Hepatocyte (in vitro differentiated cells): Measurements from ENCODE around the gene NIPA2. TPM values are rescaled to one million over a fixed set of nuclear protein-coding genes. Genes with fewer than 3 reads are reported as not detected.

Source experiments
- DNase-seq: peaks from one replicate; pipeline ENCODE4 v3.0.0-alpha.2; 2016; ENCODE audit warnings: low spot score
- H2AFZ ChIP-seq: fragments of 200-600 bp; sonication (generic); 2 replicates; pipeline ENCODE4 v1.6.0; 2016; ENCODE audit warnings: antibody characterized with exemption, mild to moderate bottlenecking
- H3K27ac ChIP-seq: fragments of 200-600 bp; sonication (generic); 2 replicates; pipeline ENCODE4 v1.5.1; 2016; ENCODE audit warnings: mild to moderate bottlenecking
- H3K27me3 ChIP-seq: fragments of 200-600 bp; sonication (generic); 2 replicates; pipeline ENCODE4 v1.6.1; 2016
- H3K36me3 ChIP-seq: fragments of 200-600 bp; sonication (generic); replicated peaks from 2 replicates; pipeline ENCODE4 v1.5.1; 2016; ENCODE audit warnings: low read depth; ENCODE audit not compliant: insufficient read depth
- H3K4me1 ChIP-seq: fragments of 200-600 bp; sonication (generic); 2 replicates; pipeline ENCODE4 v1.5.1; 2016; ENCODE audit warnings: mild to moderate bottlenecking, moderate library complexity; ENCODE audit not compliant: insufficient read depth
- H3K4me2 ChIP-seq: fragments of 200-600 bp; sonication (generic); 2 replicates; pipeline ENCODE4 v1.6.0; 2016
- H3K4me3 ChIP-seq: fragments of 200-600 bp; sonication (generic); 2 replicates; pipeline ENCODE4 v1.5.1; 2016; ENCODE audit warnings: mild to moderate bottlenecking
- H3K79me2 ChIP-seq: fragments of 200-600 bp; sonication (generic); 2 replicates; pipeline ENCODE4 v1.6.0; 2017; ENCODE audit warnings: mild to moderate bottlenecking
- H3K9me2 ChIP-seq: fragments of 200-600 bp; sonication (generic); replicated peaks from 2 replicates; pipeline ENCODE4 v1.6.0; 2017; ENCODE audit warnings: mild to moderate bottlenecking; ENCODE audit not compliant: insufficient read depth
- H3K9me3 ChIP-seq: fragments of 200-600 bp; sonication (generic); 2 replicates; pipeline ENCODE4 v1.5.1; 2016; ENCODE audit warnings: low read depth, mild to moderate bottlenecking
- H4K20me1 ChIP-seq: fragments of 200-600 bp; sonication (generic); 2 replicates; pipeline ENCODE4 v1.6.0; 2016; ENCODE audit warnings: mild to moderate bottlenecking; ENCODE audit not compliant: insufficient read depth, poor library complexity, severe bottlenecking
- EZH2 ChIP-seq: fragments of 200-600 bp; sonication (generic); IDR thresholded peaks from 2 replicates; pipeline ENCODE4 v1.6.1; 2016; ENCODE audit warnings: antibody characterized with exemption, mild to moderate bottlenecking, borderline replicate concordance
- EZH2phosphoT487 ChIP-seq: fragments of 200-600 bp; sonication (generic); IDR thresholded peaks from one replicate; pipeline ENCODE4 v1.6.1; 2018; ENCODE audit warnings: antibody characterized with exemption, mild to moderate bottlenecking, low read depth, moderate library complexity; ENCODE audit not compliant: unreplicated experiment, severe bottlenecking
- WGBS: methylation state at CpG from one replicate; pipeline ENCODE4 v1.1.6; 2016; ENCODE audit warnings: low lambda C conversion rate; ENCODE audit errors: missing lambda C conversion rate; 5-methylcytosine and 5-hydroxymethylcytosine counted together
- polyA plus RNA-seq: library from polyadenylated mRNA; unstranded; fragments of >200 nt; fragmentation: Nextera tagmentation; extraction: Ambion mirVana; gene quantifications from 2 replicates; pipeline ENCODE4 v1.2.1, GENCODE V29; 2016
- total RNA-seq: library from RNA; depleted of rRNA; stranded (reverse); fragments of >200 nt; gene quantifications from 2 replicates; pipeline ENCODE4 v1.2.3, GENCODE V29; 2014
- TF ChIP-seq, protein P1 (sequence below): fragments of 200-600 bp; sonication (generic); IDR thresholded peaks from 2 replicates; pipeline ENCODE4 v1.5.1; 2016; ENCODE audit warnings: antibody characterized with exemption, mild to moderate bottlenecking; ENCODE audit not compliant: poor library complexity

The NIPA2 gene
- total and polyA plus RNA-seq, 2 experiments from 2014 or later = 52.7 to 77.2 TPM

DNA sequence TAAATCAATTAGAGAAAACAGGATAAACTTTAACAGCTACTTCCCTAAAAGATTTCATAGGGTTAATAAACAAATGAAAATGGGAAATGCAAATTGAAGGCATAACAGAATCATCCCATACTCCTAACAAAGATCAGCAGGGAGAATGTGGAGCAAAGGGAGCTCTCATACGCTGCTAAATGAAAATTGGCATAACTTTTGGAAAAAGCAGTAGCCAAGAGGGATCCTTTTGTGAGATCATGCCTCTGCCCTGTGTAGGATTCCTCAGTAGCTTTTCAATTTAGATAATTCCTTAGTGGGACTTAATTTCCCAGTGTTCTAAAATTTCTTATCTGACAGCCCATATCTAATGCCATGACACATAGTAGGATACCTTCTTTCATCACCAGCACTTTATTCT, 18.2 kb downstream of the NIPA2 start:
- H2AFZ ChIP-seq = no peak overlapping the region
- peaks cover 4% of the 10 kb centered on the region for H3K79me2 ChIP-seq
- TF ChIP-seq, protein P1, sequence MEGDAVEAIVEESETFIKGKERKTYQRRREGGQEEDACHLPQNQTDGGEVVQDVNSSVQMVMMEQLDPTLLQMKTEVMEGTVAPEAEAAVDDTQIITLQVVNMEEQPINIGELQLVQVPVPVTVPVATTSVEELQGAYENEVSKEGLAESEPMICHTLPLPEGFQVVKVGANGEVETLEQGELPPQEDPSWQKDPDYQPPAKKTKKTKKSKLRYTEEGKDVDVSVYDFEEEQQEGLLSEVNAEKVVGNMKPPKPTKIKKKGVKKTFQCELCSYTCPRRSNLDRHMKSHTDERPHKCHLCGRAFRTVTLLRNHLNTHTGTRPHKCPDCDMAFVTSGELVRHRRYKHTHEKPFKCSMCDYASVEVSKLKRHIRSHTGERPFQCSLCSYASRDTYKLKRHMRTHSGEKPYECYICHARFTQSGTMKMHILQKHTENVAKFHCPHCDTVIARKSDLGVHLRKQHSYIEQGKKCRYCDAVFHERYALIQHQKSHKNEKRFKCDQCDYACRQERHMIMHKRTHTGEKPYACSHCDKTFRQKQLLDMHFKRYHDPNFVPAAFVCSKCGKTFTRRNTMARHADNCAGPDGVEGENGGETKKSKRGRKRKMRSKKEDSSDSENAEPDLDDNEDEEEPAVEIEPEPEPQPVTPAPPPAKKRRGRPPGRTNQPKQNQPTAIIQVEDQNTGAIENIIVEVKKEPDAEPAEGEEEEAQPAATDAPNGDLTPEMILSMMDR = no peak
- TF ChIP-seq EZH2phosphoT487 = no peak
- no peak for TF ChIP-seq EZH2
- H3K4me2 ChIP-seq = no peak overlapping the region
- no peaks in the 10 kb centered on the region for H3K36me3 ChIP-seq
- no peaks in the 10 kb centered on the region for H3K9me2 ChIP-seq
- no peaks in the 10 kb centered on the region for H4K20me1 ChIP-seq
- no peak for DNase-seq
- no peaks in the 10 kb centered on the region for H3K4me1 ChIP-seq
- 100% methylated on average over 1 of the region's 1 CpG for WGBS
- H3K9me3 ChIP-seq = no peaks in the 10 kb centered on the region
- no peak overlapping the region for H3K27ac ChIP-seq
- no peak overlapping the region for H3K4me3 ChIP-seq
- no peaks in the 10 kb centered on the region for H3K27me3 ChIP-seq

DNA sequence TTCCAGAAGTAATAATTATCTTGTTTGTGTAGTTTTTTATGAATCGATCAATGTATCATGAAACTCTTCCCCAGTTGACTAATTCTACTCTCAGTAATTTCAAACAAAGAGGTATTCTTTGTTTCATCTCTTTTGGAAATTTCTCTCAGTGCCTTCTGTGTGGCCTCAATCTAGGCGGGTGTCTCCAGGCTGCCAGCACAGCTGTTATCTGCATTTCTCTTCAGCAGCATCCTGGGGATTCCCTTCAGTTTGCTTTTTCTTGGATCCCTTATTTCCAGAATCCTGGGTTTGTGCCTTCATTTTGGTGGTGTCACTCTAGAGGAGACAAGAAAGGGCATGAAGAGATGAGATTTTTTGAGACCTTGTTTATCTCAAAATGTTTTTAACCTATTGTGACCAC, 22.7 kb downstream of the NIPA2 start:
- no peaks in the 10 kb centered on the region for H3K27me3 ChIP-seq
- no peak for DNase-seq
- 93% methylated on average over 2 of the region's 2 CpGs for WGBS
- H3K9me3 ChIP-seq = no peaks in the 10 kb centered on the region
- no peak overlapping the region for H3K4me2 ChIP-seq
- H2AFZ ChIP-seq = no peak overlapping the region
- H3K79me2 ChIP-seq = peaks cover 14% of the 10 kb centered on the region
- no peaks in the 10 kb centered on the region for H3K9me2 ChIP-seq
- no peaks in the 10 kb centered on the region for H3K4me1 ChIP-seq
- no peak overlapping the region for H3K4me3 ChIP-seq
- TF ChIP-seq EZH2phosphoT487 (no peak), EZH2 (no peak)
- TF ChIP-seq, protein P1 = no peak
- H3K27ac ChIP-seq = no peak overlapping the region
- no peaks in the 10 kb centered on the region for H3K36me3 ChIP-seq
- H4K20me1 ChIP-seq = no peaks in the 10 kb centered on the region

DNA sequence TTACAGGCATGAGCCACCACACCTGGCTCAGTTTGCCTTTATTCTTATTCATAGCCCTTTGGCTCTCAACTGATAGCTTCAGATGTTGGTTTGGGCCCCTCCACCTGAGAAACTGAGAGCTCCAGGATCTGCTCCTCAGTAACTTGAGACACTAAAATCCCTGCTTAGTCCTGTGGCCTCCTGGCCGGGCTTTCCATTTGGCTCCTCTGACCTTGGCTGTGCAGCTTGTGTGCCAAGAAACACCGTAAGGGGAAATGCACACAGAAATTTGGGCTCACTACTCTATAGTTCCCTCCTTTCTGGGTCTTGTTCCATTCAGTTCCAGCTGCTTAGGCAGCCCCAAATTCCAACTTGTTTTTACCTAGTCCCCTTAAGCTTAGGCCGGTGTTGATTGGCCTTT, 24.9 kb downstream of the NIPA2 start:
- no peak for DNase-seq
- Histone ChIP-seq H3K4me2 (no peak overlapping the region), H3K79me2 (peaks cover 14% of the 10 kb centered on the region), H3K4me1 (no peaks in the 10 kb centered on the region), H3K9me3 (no peaks in the 10 kb centered on the region), H2AFZ (no peak overlapping the region), H3K27ac (no peak overlapping the region), H3K27me3 (no peaks in the 10 kb centered on the region), H4K20me1 (no peaks in the 10 kb centered on the region), H3K9me2 (no peaks in the 10 kb centered on the region), H3K36me3 (no peaks in the 10 kb centered on the region), H3K4me3 (no peak overlapping the region)
- TF ChIP-seq, protein P1 = no peak
- TF ChIP-seq EZH2 (no peak), EZH2phosphoT487 (no peak)
- WGBS = 95% methylated on average over 3 of the region's 3 CpGs

DNA sequence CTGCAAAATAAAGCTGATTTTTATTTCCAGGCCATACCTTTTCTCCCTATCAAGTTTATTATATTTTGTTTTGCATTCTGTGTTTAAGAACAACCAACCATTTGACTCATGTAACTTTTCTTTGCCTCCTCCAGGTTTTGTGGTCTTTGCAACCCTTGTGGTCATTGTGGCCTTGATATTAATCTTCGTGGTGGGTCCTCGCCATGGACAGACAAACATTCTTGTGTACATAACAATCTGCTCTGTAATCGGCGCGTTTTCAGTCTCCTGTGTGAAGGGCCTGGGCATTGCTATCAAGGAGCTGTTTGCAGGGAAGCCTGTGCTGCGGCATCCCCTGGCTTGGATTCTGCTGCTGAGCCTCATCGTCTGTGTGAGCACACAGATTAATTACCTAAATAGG, 27.6 kb downstream of the NIPA2 start:
- no peak overlapping the region for H2AFZ ChIP-seq
- H3K27me3 ChIP-seq = no peaks in the 10 kb centered on the region
- H3K4me1 ChIP-seq = no peaks in the 10 kb centered on the region
- TF ChIP-seq, protein P1 = no peak
- TF ChIP-seq EZH2phosphoT487 (no peak), EZH2 (no peak)
- H3K4me2 ChIP-seq = no peak overlapping the region
- no peaks in the 10 kb centered on the region for H3K36me3 ChIP-seq
- no peaks in the 10 kb centered on the region for H4K20me1 ChIP-seq
- H3K79me2 ChIP-seq = peaks cover 14% of the 10 kb centered on the region
- no peak for DNase-seq
- H3K9me2 ChIP-seq = no peaks in the 10 kb centered on the region
- H3K27ac ChIP-seq = no peak overlapping the region
- 92% methylated on average over 7 of the region's 7 CpGs for WGBS
- H3K4me3 ChIP-seq = no peak overlapping the region
- no peaks in the 10 kb centered on the region for H3K9me3 ChIP-seq
